HepG2 (cell line): Measurements from ENCODE around the gene LRRC74B. TPM values are rescaled to one million over a fixed set of nuclear protein-coding genes. Genes with fewer than 3 reads are reported as not detected.
A peak's percentile ranks its signal among the peaks of the same experiment; 100 is the strongest.

Source experiments
- AFF4 ChIP-seq: sonication (generic); formaldehyde crosslinking; IDR thresholded peaks from 2 replicates; pipeline ENCODE4 v1.4.0; 2020; ENCODE audit warnings: missing genetic modification reagents
- ATF4 ChIP-seq, 2 experiments: fragments of 450-650 bp in 1 of 2; sonication (generic) in 1 of 2; formaldehyde crosslinking; IDR thresholded peaks; 2 replicates each; pipeline versions ENCODE4 v1.5.0 to v1.8.0; 2020 to 2022; ENCODE audit warnings: mild to moderate bottlenecking in 1 of 2, missing genetic modification reagents in 1 of 2
- FOSL1 ChIP-seq: sonication (generic); formaldehyde crosslinking; IDR thresholded peaks from 2 replicates; pipeline ENCODE4 v1.9.0; 2021; ENCODE audit warnings: missing genetic modification reagents, borderline replicate concordance
- KLF6 ChIP-seq: IDR thresholded peaks from 2 replicates; pipeline ENCODE4 v1.8.0; 2016; ENCODE audit warnings: missing biosample characterization, missing genetic modification reagents
- MXD3 ChIP-seq: IDR thresholded peaks from 2 replicates; pipeline ENCODE4 v1.6.1; 2016; ENCODE audit warnings: mild to moderate bottlenecking, missing biosample characterization, missing genetic modification reagents
- MYNN ChIP-seq: sonication (generic); formaldehyde crosslinking; IDR thresholded peaks from 2 replicates; pipeline ENCODE4 v1.4.0; 2020; ENCODE audit warnings: mild to moderate bottlenecking, low read depth, missing genetic modification reagents
- NR1H2 ChIP-seq: sonication (generic); formaldehyde crosslinking; IDR thresholded peaks from 2 replicates; pipeline ENCODE4 v1.8.1; 2022; ENCODE audit warnings: low read depth, missing genetic modification reagents, borderline replicate concordance
- PHB2 ChIP-seq: fragments of 450-650 bp; IDR thresholded peaks from 2 replicates; pipeline ENCODE4 v1.6.1; 2018; ENCODE audit not compliant: partially characterized antibody
- PLRG1 ChIP-seq: fragments of 450-650 bp; conservative IDR thresholded peaks from 2 replicates; pipeline ENCODE4 v1.6.1; 2016
- PRDM15 ChIP-seq: sonication (generic); formaldehyde crosslinking; IDR thresholded peaks from 2 replicates; pipeline ENCODE4 v1.4.0; 2020; ENCODE audit warnings: missing genetic modification reagents
- SMARCC2 ChIP-seq: fragments of 450-650 bp; IDR thresholded peaks from 2 replicates; pipeline ENCODE4 v1.6.1; 2017; ENCODE audit warnings: antibody characterized with exemption, mild to moderate bottlenecking
- USF2 ChIP-seq, 2 experiments: sonication (generic) in 1 of 2; formaldehyde crosslinking in 1 of 2; IDR thresholded peaks; 2 replicates each; pipeline versions ENCODE4 v1.5.1 to v1.6.1; 2011 to 2020; ENCODE audit warnings: borderline replicate concordance in 1 of 2, low read depth in 1 of 2, low read length in 1 of 2, mild to moderate bottlenecking in 1 of 2, missing genetic modification reagents in 1 of 2, moderate library complexity in 1 of 2
- ZBTB46 ChIP-seq: sonication (generic); formaldehyde crosslinking; IDR thresholded peaks from 2 replicates; pipeline ENCODE4 v1.4.0; 2020; ENCODE audit warnings: mild to moderate bottlenecking, missing genetic modification reagents, borderline replicate concordance
- ZNF367 ChIP-seq: sonication (generic); formaldehyde crosslinking; IDR thresholded peaks from 2 replicates; pipeline ENCODE4 v1.4.0; 2020; ENCODE audit warnings: missing genetic modification reagents, borderline replicate concordance
- ZNF816 ChIP-seq: sonication (generic); formaldehyde crosslinking; IDR thresholded peaks from 2 replicates; pipeline ENCODE4 v1.8.0; 2022; ENCODE audit warnings: missing genetic modification reagents, mild to moderate bottlenecking, borderline replicate concordance
- polyA plus RNA-seq, 8 experiments: library from polyadenylated mRNA; depleted of rRNA in 3 of 8; stranded (reverse) in 7 of 8; unstranded in 1 of 8; fragments of >200 nt; fragmentation: Illumina TruSeq in 4 of 8; extraction: Trizol in 4 of 8; gene quantifications; 2 replicates each; pipeline versions ENCODE4 v1.2.1 to v1.2.3, GENCODE V29; 2011 to 2016; ENCODE audit warnings: low read depth in 4 of 8, missing spikeins in 1 of 8, mixed read lengths in 1 of 8; ENCODE audit not compliant: insufficient read depth in 1 of 8
- total RNA-seq, 5 experiments: library from RNA; depleted of rRNA; stranded (reverse); fragments of >200 nt; fragmentation: Illumina TruSeq; extraction: Trizol; gene quantifications; 2 replicates each; pipeline ENCODE4 v1.2.3, GENCODE V29; 2016; ENCODE audit warnings: low read depth in 1 of 5

LRRC74B gene
- total and polyA plus RNA-seq, 2 of the 13 experiments (the other 11 are each of a cell fraction or from before 2014, with no cell fraction given) = not detected

- TF ChIP-seq AFF4 (CRISPR knock-in tag) (no peak), ATF4 (CRISPR knock-in tag; IDR thresholded peaks at IDR 0.05) (no peak), ZBTB46 (CRISPR knock-in tag) (no peak), ZNF367 (CRISPR knock-in tag) (no peak), PRDM15 (CRISPR knock-in tag) (no peak), PHB2 (no peak), MYNN (no peak), ZNF816 (CRISPR knock-in tag) (no peak), NR1H2 (CRISPR knock-in tag) (no peak), USF2 (IDR thresholded peaks at IDR 0.05; ENCODE audit: low read depth, low read length) (no peak), USF2 (CRISPR knock-in tag; IDR thresholded peaks at IDR 0.05; ENCODE audit: borderline replicate concordance) (no peak), KLF6 (CRISPR knock-in tag) (0 out of 2 replicates have a peak, but pooled peaks have one; percentile 37), SMARCC2 (no peak), FOSL1 (no peak), MXD3 (CRISPR knock-in tag) (no peak), PLRG1 (no peak)
Measured at GRCh38 chr22:21014726-21015465, 30.9 kb upstream of the LRRC74B start, which contains the start of gene P2RX6 (continued).
